G401 (cell line): ENCODE measurements around the gene SUPV3L1. TPM values are rescaled to one million over a fixed set of nuclear protein-coding genes. Genes with fewer than 3 reads are reported as not detected.

ENCODE experiments used
- DNase-seq: peaks from one replicate; pipeline ENCODE4 v3.0.0-alpha.2; 2015; ENCODE audit warnings: low spot score
- in situ Hi-C: cut with HindIII; loops from 2 replicates; pipeline ENCODE4 v1.10.0; 2016; ENCODE audit warnings: low sequenced_read_pairs, mixed read lengths
- total RNA-seq: library from RNA; depleted of rRNA; stranded (reverse); fragments of >200 nt; shearing (Covaris generic); gene quantifications from 2 replicates; pipeline ENCODE4 v1.2.3, GENCODE V29; 2014

The SUPV3L1 gene
- total RNA-seq, 1 experiment from 2014 or later, result 47.0 TPM

- peak; percentile 11 for DNase-seq
- in situ Hi-C loops, result no loop called here
Observed at GRCh38 chr10:69224862-69225657, 45.0 kb downstream of the SUPV3L1 start.

DNA sequence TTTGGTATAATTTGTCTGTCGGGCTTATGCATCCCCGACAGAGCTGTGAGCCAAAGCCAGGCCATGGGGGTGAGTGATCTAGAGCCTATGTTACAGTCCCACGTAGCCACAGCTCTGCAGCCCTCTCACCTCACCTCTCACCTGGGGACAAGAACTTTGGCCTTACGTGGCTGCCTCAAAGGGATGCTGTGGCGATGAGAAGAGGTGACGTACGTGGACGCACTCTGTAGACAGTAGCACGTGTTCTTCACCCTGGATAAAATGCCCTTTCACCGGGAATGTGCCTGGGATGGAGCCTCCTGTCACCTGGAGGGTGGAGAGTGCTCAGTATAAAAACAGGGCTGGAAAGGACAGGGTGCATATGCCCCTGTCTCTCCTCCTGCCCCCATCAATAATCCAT lies 45.6 kb downstream of the SUPV3L1 start:
- in situ Hi-C loops, result no loop called here
- DNase-seq, result no peak

GRCh38 chr10:69226919-69227450 lies 47.0 kb downstream of the SUPV3L1 start:
- in situ Hi-C loops, result no loop called here
- no peak for DNase-seq

DNA sequence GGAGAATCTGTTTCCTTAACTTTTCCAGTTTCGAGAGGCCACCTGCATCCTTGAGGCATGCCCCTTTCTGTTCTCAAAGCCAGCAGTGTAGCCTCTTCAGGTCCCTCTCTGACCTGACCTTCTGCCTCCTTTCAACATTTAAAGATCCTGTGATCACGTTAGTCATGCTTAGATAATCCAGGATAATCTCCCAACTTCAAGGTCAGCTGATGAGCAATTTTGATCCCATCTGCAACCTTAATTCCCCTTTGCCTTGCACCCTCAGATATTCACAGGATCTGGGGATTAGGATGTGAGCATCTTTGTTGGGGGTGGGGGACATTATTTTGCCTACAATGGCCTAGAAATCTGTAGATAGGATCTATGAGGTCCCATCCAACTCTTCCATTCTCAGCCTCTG lies 48.1 kb downstream of the SUPV3L1 start:
- in situ Hi-C loops, result no loop called here
- no peak for DNase-seq

DNA sequence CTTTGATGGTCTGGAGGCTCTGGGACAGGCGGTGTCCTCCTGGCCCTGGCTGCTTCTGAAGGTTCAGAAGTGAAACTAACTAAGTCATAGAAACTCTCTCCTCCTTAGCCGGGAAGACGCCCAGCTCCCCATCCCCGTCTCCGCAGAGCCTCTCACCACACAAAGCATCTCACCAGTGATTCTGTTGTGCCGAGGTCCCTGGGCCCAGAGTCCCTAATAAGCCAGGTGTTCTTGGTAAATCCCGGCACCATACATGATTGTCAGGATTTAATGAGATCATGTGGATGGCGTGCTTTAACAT lies 49.5 kb downstream of the SUPV3L1 start:
- no peak for DNase-seq
- in situ Hi-C loops, result no loop called here

DNA sequence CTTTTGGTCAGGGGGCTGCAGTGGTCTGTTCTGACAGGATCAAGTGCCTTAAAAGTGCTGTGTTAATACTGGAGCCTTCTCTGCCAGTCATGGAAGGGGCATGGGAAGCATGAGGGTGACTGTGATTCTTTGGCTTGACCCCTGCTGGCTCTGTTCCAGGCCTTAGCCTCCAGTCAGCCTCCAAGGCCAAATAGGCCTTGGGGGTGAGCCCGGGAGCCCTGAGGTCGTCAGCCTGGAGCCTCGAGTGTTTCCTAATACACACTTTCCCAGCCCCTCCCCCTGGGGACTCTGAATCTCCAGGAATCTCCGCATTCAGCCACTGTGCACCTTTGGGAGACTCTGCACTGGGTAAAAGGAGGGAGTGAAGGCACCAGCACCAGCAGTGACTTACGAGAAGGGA lies 50.1 kb downstream of the SUPV3L1 start:
- in situ Hi-C loops, result no loop called here

GRCh38 chr10:69232252-69232651 lies 52.2 kb downstream of the SUPV3L1 start:
- no peak for DNase-seq
- in situ Hi-C loops, result no loop called here

More for the DNA sequence above, 50.1 kb downstream of the SUPV3L1 start:
- no peak for DNase-seq

DNA sequence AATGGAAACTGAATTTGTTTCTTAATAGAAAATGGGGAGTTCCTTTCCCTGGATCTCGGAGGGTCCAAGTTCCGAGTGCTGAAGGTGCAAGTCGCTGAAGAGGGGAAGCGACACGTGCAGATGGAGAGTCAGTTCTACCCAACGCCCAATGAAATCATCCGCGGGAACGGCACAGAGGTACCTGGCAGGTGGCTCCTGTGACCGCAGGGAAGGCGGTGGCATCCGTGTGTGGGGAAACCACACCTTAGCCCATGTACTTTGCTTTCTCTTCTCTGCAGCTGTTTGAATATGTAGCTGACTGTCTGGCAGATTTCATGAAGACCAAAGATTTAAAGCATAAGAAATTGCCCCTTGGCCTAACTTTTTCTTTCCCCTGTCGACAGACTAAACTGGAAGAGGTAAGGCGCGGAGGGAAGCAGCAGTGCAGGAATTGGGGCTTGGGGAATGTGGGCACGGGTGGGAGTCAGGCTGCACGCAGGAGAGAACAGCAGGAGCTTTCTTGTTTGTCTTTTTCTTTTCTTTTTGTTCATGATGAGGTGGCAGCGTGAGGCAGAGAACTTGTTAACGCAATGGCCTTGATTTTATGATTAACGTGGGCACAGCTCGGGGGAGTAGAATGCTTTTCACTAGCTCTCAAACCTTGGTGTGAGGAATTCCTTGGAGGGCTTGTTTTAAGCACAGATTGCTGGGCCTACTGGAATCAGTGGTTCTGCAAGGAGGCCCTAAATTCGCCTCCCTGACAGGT lies 52.9 kb downstream of the SUPV3L1 start:
- no peak for DNase-seq
- in situ Hi-C loops, result no loop called here

DNA sequence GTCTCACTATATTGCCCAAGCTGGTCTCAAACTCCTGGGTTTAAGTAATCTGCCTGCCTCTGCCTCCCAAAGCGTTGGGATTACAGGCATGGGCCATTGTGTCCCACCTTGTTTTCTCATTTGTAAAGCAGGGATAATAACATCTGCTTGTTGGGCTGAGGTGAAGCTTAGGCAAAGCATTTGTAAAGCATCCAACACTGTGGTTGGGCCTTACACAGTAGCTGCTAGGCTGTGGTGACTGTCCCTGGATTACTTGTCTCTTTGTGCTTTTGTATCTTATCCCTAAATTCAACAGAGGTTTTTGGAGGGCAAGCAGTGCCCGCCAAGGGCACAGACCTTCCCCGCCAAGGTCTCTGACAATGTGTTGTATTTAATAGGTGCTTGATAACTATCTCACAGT lies 54.4 kb downstream of the SUPV3L1 start:
- in situ Hi-C loops, result no loop called here

DNA sequence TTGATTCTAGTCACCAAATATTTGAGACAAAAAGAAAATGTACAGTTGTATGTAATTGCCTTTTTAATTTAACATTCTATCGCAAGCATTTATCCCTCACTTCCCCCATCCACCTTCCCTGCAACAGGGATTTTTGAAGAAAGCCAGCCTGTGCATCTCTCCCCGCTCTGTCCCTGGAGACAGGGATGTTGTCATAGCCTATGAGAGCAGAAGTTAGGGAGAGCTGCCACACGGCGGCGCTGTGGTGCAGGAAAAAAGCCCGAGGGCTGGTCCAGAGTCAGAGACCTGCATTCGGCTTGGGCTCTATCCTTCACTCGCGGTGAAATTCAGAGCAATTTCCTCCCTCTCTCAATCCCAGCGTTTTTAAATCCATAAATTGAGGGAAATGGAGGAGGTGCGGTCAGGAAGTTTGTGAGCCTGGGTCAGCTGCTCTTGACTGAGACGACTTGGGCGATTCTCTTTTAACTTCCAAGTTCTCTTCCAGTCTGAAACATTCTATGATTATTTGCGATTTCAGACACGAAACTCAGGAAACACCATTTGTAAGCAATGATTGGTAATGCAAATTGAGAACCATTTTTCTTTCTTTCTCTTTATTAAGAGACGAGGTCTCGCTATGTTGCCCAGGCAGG lies 57.6 kb downstream of the SUPV3L1 start:
- DNase-seq, result peak; percentile 93
- in situ Hi-C loops, result no loop called here

More for the DNA sequence above, 54.4 kb downstream of the SUPV3L1 start:
- DNase-seq, result no peak

- in situ Hi-C loops, result no loop called here
- DNase-seq, result no peak
Observed at GRCh38 chr10:69239136-69239535, 59.1 kb downstream of the SUPV3L1 start.

GRCh38 chr10:69239816-69240434 lies 59.9 kb downstream of the SUPV3L1 start:
- no peak for DNase-seq
- in situ Hi-C loops, result no loop called here

GRCh38 chr10:69240455-69240854 lies 60.4 kb downstream of the SUPV3L1 start:
- in situ Hi-C loops, result no loop called here
- DNase-seq, result no peak

- no peak for DNase-seq
- in situ Hi-C loops, result no loop called here
Observed at GRCh38 chr10:69241575-69241974, 61.5 kb downstream of the SUPV3L1 start.

- no peak for DNase-seq
- in situ Hi-C loops, result no loop called here
Observed at GRCh38 chr10:69242040-69242851, 62.2 kb downstream of the SUPV3L1 start.

DNA sequence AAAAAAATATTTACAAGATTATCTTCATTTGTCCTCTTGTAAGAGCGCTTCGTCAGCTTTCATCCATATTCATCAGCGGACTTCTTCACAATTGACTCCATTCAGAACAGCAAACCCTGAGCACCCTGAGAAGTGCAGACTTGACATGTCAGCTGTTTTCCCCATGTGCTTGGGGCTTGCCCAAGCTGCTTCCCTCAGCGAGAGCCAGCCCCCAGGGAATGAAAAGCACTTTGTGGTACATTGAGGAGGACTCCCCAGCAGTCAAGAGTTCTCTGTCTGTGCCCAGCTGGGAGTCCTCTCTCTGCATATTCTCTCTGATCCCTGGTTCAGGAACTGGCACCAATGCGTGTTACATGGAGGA lies 62.8 kb downstream of the SUPV3L1 start:
- in situ Hi-C loops, result no loop called here
- DNase-seq, result peak; percentile 37

DNA sequence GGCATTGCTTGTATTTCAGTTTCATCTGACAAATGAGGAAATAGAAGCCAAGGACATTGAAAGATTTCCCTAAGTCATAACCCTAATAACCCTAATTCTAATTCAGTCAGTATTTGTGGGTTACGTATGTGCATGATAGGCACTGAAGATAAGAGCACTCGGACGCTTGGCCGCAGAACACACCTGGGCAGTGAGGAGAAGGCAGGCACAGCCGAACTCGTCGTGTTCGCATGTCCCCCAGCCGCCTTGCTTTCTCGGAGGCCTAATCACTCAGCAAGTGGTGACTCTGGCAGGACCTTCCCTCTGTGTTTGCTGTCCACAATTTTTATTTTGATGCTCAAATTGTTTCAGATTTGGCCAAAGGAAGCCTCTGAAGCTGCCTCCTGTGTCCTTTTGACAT lies 63.8 kb downstream of the SUPV3L1 start:
- no peak for DNase-seq
- in situ Hi-C loops, result no loop called here

- no peak for DNase-seq
- in situ Hi-C loops, result no loop called here
Observed at GRCh38 chr10:69246036-69246435, 66.0 kb downstream of the SUPV3L1 start.
